Endometrial microvascular endothelial cells (primary cell): Measurements from ENCODE around the gene LCE1B. TPM values are rescaled to one million over a fixed set of nuclear protein-coding genes. Genes with fewer than 3 reads are reported as not detected.

ENCODE experiments used
- in situ Hi-C: cut with HindIII; loops from 2 replicates; pipeline ENCODE4 v1.10.0; 2017; ENCODE audit warnings: low sequenced_read_pairs, low pct_unique_long_range_greater_than_20kb; ENCODE audit errors: inconsistent ontology term
- total RNA-seq: library from RNA; depleted of rRNA; stranded (reverse); fragments of >200 nt; gene quantifications from one replicate; pipeline ENCODE4 v1.2.3, GENCODE V29; 2015; ENCODE audit errors: inconsistent ontology term

The LCE1B gene
- not detected for total RNA-seq

GRCh38 chr1:152811671-152812070 is at the start of gene LCE1B:
Gene LCE1B (plus strand): TSS chr1:152811971. CDS start chr1:152812447, 476 bp downstream.
- in situ Hi-C loops = no loop called here

DNA sequence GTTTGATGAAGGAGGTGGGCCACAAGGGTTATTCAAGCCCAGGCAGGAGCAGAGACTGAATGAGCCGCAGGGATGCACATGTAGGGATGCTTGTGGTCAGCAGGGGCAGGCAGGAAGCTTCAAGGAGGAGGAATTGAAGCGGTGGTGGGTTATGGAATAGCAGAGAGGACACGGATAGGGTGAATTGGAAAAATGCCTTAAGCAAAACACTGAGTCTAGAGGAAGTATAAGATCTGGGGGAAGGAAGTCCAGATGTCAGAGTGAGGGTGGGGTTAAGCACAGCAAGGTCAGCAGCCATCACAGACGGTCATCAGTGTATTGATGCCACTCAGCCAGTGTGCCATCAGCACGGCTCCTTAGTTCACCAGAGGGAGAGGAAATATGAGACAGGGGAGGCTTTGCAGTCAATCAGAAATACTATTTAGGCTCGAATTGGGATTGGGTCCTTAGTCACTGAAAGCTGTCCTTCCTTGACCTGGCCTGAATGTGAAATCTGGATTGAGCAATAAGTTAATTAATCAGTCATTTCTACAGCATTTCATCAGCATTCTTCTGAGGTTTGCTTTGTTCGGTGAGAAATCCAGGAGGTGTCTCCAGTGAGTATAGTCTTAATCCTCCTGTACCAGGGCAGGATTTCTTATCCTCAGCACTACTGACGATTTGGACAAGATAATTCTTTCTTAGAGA is 42.8 kb upstream of the LCE1B start:
- in situ Hi-C loops = no loop called here

- in situ Hi-C loops = no loop called here
Measured at GRCh38 chr1:152770411-152770810, 41.4 kb upstream of the LCE1B start.

- in situ Hi-C loops = no loop called here
Measured at GRCh38 chr1:152774875-152775274, 36.9 kb upstream of the LCE1B start, which contains the start of gene LCE1F. Gene LCE1F (plus strand): TSS chr1:152775140. CDS start chr1:152776372, 1,232 bp downstream.

GRCh38 chr1:152776361-152776760 is 35.4 kb upstream of the LCE1B start:
- in situ Hi-C loops = no loop called here

DNA sequence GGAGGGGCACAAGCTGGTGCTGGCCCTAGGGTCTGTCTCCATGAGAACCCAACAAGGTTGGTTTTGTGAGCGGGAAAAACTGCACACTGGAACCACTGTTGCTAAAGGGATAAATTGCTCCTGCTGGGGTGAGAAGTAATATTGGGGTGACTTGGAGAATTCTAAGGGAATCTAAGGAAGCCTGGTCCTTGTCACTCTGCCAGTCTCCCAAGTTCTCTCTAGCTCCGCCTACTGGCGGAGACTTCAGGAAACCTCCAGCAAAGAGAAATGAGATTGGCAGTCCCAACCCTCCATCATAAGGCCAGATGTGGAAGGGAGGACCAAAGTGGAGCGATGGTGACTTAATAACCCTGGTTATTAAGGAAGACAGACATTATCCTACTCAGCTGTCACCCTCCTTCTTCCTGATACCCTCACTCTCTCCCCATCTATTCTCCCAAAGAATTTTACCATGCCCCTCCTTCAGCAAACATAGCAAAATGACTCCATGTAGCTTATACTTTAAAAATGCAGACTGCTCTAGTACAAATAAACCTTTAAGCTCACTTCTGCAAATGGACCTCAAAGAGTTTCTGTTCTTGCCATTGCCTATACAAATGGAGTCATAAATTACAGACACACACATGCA is 34.1 kb upstream of the LCE1B start:
- in situ Hi-C loops = no loop called here

GRCh38 chr1:152783095-152783494 is 28.7 kb upstream of the LCE1B start:
- in situ Hi-C loops = no loop called here

- in situ Hi-C loops = no loop called here
Measured at GRCh38 chr1:152786077-152786476, 25.7 kb upstream of the LCE1B start, which contains the start of gene LCE1E. Gene LCE1E (plus strand): TSS chr1:152786257. CDS start chr1:152787300, 1,043 bp downstream.

DNA sequence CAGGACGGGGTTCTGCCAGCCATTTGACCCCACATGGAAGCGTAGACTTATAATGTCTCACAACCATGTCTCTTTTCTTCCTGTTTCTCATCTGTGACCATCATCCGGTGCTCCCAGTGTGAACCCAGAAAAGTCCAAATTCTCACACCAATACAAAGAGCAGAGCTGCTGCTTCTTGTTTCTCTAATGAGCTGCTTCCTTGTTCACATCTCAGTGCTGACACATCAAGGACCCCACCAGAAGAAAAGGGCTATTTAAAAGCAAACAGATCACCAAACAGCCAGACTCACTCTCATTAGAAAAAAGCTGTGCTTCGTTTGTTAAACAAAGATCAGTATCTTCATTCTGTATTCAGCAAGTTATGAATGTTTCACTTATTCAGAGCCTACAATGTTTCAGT is 16.1 kb upstream of the LCE1B start:
- in situ Hi-C loops = no loop called here

DNA sequence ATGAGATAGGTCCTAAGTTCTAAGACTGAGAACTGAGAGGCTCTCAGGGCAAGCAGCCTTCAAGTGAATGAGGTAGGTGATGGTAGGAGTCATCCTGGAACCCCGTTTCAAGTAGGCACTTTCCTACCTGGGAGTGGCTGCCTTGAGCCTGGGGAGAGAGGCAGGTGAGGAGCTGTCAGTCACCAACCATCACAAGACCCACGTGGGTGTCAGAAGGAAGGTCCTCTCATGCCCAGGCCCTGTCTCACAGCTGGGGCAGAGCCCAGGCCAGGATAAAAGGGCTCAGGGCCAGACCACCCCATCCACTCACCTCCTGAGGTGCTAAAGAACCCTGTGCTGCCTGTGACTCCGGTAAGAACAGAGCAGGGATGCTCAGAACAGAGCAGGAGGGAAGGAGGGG is 15.3 kb upstream of the LCE1B start, which contains the start of gene LCE1D:
TSS of gene LCE1D (plus strand) at position 301 of the 400 bp plus-strand sequence. CDS start 1,074 bp downstream, outside the sequence.
- in situ Hi-C loops = no loop called here

- in situ Hi-C loops = no loop called here
Measured at GRCh38 chr1:152801333-152801732, 10.4 kb upstream of the LCE1B start.

GRCh38 chr1:152806576-152806975 is 5.2 kb upstream of the LCE1B start, which contains the start of gene LCE1C:
Gene LCE1C (minus strand): TSS chr1:152806651. CDS start chr1:152805478, 1,173 bp downstream.
- in situ Hi-C loops = no loop called here

DNA sequence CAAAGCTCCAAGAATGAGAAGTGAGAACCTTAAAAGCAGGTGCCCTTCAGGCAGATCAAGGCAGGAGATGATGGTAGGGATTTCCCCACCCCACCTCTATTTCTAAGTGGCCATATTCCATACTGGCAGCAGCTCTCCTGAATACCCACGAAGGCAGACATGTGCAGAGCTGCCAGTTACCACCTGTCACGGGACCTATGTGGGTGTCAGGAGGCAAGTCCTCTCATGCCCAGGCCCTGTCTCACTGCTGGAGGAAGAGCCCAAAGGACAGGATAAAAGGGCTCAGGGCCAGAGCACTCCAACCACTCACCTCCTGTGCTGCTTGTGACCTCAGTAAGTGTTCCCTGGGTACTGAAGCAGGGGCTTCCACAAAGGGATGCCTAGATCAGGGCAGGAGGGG is 721 bp upstream of the LCE1B start:
- in situ Hi-C loops = no loop called here

DNA sequence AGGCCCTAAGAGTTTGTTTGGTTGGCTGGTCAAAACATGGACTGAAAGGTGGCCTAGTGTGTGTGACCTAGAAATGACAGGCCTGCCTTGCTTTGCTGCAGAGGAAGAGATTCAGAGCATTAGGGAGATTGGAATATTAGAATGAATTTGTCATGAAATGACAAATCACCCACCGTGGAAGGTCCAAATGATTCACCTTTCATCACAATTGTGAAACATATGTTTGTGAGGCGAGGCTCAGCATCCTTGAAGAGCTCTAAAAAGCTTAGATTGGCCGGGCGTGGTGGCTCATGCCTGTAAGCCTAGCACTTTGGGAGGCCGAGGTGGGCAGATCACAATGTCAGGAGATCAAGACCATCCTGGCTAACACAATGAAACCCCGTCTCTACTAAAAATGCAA is 5.5 kb downstream of the LCE1B start:
- in situ Hi-C loops = no loop called here

DNA sequence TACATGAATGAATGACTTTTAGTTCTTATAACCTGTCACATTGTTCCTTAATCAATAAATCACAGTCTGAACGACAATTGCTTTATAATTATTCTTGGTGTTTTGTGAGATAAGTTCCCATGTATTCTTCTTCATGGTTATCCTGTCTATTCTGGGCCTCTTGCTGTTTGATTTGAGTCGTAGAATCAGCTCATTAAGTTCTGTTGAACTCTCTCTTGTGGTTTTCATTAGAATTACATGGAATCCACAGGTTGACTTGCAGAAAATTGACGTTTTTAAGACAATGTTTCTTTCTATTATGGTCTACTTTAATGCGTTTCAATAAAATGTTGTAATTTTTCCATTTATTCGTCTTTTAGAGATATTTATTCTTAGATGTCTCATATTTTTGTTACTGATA is 11.5 kb downstream of the LCE1B start:
- in situ Hi-C loops = no loop called here

- in situ Hi-C loops = no loop called here
Measured at GRCh38 chr1:152824964-152825363, 13.2 kb downstream of the LCE1B start.

GRCh38 chr1:152827173-152827572 is 15.4 kb downstream of the LCE1B start, which contains the start of gene LCE1A:
Gene LCE1A (plus strand): TSS chr1:152827473. CDS start chr1:152827473, 0 bp downstream.
- in situ Hi-C loops = no loop called here

DNA sequence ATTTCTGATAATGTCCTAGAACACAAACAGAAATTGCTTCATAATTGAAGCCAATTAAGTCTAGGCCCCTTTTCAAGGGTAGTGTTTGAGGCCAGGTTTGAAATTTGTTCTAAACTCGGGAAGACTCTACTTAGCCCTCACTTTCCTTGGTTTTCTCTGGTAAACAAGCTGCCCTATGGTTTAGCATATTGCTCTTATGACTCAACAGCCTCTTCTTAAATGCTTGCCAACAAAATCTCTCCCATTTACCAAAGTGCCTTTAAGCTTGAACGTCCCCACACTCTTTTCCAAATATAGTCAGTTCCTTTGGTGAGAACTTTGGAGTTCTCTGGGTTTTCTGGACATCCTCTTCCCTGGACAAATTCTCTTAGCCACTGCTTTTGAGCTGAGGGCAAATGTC is 25.1 kb downstream of the LCE1B start:
- in situ Hi-C loops = no loop called here

DNA sequence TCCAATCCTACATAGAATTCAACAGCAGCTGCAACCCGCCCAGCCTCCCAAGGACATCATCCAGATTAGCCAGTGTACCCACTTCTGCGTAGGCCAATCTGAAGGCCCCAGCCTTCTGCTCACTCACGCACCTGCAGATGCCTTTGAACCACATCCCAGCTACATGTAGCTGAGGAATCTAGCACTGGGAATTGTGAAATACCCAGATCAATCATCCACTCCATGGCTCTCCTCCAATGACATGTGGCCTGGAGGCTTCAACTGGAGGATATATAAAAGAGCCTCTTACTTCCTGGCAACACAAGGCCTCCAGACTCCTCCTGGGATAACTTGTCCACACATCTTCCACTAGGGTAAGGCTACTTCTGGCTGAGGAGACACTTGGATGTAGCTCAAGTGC is 30.8 kb downstream of the LCE1B start, which contains the start of gene LCE6A:
TSS of gene LCE6A (plus strand) at position 301 of the 400 bp plus-strand sequence. CDS start 665 bp downstream, outside the sequence.
- in situ Hi-C loops = no loop called here

GRCh38 chr1:152855661-152856060 is 43.9 kb downstream of the LCE1B start:
- in situ Hi-C loops = no loop called here
